Colon (tissue), 2 donors: ENCODE results near the gene RNF166.
"Not testable (repeated sequence)": the region's sequence is repeated elsewhere in the genome, so short reads cannot be mapped to it uniquely, and the experiment has no call there.

Experiments
- FAIRE-seq: peaks from 2 replicates; lab custom pipeline; 2012; peaks lifted over from hg19 to GRCh38; lab: Jason Lieb, UNC
- donor health status: control.
- donor health status: control.

Gene RNF166

GRCh38 chr16:88673716-88674379 is 32.4 kb downstream of the RNF166 start:
- FAIRE-seq, result no peak

GRCh38 chr16:88672776-88673175 is 33.4 kb downstream of the RNF166 start:
- FAIRE-seq, result no peak

DNA sequence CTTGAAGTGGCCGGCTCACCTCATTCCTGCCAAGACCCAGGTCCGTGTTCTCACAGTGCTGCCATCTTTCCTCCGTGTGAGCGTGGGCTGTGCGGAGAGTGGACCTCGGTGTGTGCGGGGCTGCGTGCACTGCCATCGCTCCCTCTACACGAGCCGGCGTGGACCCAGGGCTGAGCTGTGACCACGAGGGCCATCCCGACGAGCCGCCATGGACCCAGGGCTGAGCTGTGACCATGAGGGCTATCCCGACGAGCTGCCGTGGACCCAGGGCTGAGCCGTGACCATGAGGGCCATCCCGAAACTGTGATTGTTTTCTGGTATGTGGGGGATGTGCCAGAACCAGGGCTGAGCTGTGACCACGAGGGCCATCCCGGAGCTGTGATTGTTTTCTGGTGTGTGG is 34.4 kb downstream of the RNF166 start:
- no peak for FAIRE-seq

- no peak for FAIRE-seq
These were observed 36.2 kb downstream of the RNF166 start for GRCh38 chr16:88669980-88670379.

GRCh38 chr16:88669493-88669892 is 36.7 kb downstream of the RNF166 start:
- FAIRE-seq, result not testable (repeated sequence)

- FAIRE-seq, result no peak
These were observed 38.7 kb downstream of the RNF166 start for GRCh38 chr16:88667461-88667860.

GRCh38 chr16:88665570-88665969 is 40.6 kb downstream of the RNF166 start:
- no peak for FAIRE-seq

DNA sequence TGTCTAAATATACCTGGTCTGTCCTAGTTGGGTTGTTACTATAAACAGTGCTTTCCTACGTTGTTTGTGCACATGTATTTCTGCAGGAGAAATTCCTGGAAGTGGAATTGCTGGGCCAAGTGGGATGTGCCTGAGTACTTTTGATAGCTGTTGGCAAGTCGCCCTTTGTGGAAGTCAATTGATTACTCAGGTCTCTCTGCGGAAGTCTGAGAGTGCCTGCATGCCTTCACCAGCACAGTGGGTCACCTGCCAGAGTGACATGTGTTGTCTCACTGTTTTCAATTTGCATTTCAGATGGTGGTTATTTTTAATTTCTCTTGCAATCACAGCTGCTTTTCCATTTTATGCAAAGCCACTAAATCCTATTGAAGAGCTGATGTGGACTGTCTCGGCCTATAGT is 41.1 kb downstream of the RNF166 start:
- no peak for FAIRE-seq

GRCh38 chr16:88662843-88663606 is 43.2 kb downstream of the RNF166 start, which contains the start of gene MVD:
TSS of gene MVD (minus strand) at chr16:88663091. CDS start at chr16:88663080, 11 bp downstream.
- FAIRE-seq, result no peak

- FAIRE-seq, result no peak
These were observed 43.9 kb downstream of the RNF166 start for GRCh38 chr16:88662222-88662842.

DNA sequence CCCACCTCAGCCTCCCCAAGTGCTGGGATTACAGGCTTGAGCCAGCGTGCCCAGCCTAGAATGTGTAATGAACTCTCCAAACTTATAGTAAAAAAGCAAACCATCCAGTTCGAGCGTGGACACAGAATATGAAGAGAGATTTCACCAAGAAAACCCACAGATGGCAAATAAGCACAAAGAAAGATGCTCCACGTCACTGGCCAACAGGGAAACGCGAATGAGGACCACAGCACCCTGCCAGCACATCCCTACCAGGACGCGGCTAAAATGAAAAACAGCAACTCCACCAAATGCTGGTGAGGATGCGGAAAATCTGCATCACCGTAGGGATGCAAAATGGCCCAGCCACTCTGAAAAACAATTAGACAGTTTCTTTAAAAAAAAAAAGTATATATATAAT is 44.7 kb downstream of the RNF166 start:
- no peak for FAIRE-seq

DNA sequence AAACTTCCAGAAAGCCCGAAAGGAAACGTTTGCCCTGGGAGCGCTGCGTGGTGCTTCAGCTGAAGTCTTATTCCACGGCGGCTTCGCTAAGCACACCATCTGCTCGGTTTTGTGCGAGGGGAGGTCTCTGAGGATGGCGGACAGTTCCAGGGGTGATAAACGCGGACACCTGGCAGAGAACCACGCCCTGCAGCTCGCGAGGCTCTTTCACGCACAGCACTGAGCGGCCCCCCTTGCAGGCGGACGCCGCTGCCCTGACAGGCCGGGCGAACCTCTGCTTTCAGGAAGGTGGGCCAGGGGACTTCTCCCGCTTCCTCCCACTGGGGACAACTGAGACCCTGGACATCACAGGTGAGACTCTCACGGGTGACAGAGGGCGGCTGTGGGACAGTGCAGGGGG is 47.0 kb downstream of the RNF166 start:
- FAIRE-seq, result no peak

GRCh38 chr16:88658714-88659113 is 47.5 kb downstream of the RNF166 start:
- no peak for FAIRE-seq

DNA sequence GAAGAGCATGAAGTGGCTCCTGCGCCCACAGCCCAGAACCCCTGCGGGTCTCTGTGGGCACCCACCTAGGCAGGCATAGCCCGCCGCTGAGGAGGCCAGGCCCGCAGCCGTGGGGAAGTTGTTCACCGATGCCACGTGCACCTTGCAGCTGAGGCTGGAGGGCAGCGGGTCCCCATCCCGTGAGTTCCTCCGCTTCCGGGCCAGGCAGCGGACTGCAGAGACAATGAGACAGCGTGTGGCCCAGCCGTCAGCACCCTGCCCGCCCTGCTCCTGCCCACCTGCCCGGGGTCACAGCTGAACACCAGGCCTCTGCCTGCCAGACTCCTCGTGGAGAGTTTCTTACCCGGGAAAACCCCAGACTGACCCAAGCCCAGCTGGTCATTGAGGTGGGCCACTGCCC is 48.8 kb downstream of the RNF166 start:
- no peak for FAIRE-seq

GRCh38 chr16:88656291-88656980 is 49.8 kb downstream of the RNF166 start:
- FAIRE-seq, result no peak

- FAIRE-seq, result no peak
These were observed 50.4 kb downstream of the RNF166 start for GRCh38 chr16:88655733-88656281.

- FAIRE-seq, result no peak
These were observed 51.0 kb downstream of the RNF166 start for GRCh38 chr16:88655053-88655732.

DNA sequence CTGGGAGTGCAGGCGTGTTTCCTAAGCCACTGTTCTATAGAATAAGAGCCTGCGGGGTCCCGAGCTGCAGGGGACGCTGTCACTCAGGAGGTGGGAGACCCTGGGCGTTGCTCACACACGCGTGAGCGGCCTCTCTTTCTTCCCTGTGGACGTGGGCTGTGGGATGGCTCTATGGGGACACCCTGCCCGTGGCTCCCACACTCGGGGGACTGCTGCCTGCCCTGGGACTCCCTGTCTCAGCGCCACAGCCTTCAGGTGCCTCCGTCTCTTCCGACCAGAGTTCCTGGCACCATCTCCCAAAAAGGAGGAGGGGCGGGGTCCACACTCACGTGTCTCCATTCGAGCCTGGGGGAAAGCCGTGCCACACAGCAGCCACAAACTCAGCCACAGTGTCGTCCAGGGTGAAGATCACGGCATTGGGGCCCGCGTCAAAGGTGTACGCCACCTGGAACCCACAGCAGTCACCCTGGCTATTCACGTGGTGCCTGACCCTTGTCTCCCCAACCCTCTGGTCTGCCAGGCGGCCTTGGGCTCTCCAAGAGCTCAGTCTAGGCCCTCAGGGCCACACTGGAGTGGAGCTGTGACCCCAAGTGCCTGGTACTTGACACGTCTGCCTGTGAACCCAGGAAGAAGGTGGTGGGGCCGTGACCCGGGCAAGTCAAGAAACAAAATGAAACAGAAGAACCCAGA is 51.7 kb downstream of the RNF166 start:
- no peak for FAIRE-seq

DNA sequence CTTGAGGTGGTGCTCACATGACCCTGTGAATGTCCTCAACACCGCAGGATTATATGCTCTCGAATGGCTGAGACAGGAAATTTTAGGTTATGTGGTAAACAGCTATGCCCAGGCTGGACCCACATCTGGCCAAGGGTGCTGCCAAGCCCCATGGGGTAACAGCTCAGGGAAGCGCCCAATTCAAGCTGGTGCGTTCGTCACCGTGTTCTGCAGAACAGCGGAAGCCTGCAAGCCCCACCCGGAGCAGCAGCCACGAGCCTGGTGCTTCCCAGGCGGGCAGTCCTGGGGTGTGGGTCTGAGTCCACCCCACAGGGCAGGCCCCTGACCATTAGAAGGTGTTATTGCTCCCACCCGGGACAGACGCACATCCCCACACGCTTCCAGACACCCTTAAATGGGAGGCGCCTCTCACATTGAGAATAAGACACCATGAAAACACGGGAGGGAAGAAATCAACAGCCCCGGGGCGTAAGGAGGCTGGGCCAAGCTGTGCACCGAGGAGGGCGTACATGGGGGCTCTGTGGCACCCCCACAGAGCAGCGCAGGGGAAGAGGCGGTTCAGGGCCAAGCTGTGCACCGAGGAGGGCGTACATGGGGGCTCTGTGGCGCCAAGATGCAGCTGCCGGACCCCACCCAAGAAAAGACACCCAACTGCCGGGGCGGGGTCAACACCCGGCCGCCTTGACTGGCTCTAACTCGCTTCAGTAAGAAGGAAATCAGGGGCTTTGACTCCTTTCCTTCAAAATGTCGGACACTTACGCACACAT is 52.4 kb downstream of the RNF166 start:
- no peak for FAIRE-seq

DNA sequence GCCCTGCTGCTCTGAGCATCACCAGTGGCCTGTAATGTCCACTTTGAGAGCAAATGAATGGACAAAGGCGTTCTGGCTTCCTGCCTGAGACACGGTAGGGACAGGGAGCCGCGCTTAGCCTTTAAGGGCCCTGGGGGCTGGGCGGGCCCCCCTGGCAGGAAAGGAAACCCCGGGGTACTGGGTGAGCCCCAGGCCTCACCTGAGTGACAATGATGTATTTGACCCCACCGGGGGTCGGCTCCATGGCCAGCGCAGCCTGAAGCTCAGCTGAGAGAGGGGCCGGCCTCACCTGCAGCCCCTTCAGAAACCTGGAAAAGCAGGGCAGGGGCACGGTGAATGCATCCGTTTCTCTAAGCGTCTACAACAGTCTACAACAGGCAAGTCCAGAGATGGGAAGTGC is 53.1 kb downstream of the RNF166 start:
- FAIRE-seq, result no peak

- FAIRE-seq, result no peak
These were observed 53.5 kb downstream of the RNF166 start for GRCh38 chr16:88652762-88653063.
